HG03159 (cell line): ENCODE measurements around the gene OTOGL.
A peak's percentile ranks its signal among the peaks of the same experiment; 100 is the strongest.

Experiments
- ATAC-seq: cut with Tn5 transposase; IDR thresholded peaks from one replicate; pipeline ENCODE4 v1.9.1; 2021; ENCODE audit warnings: mild to moderate bottlenecking, moderate library complexity; ENCODE audit not compliant: unreplicated experiment

Gene OTOGL

GRCh38 chr12:80356097-80356496 is 256.8 kb downstream of the OTOGL start:
- no peak for ATAC-seq

GRCh38 chr12:80359703-80360102 is 260.4 kb downstream of the OTOGL start:
- no peak for ATAC-seq

GRCh38 chr12:80364056-80364455 is 264.7 kb downstream of the OTOGL start:
- no peak for ATAC-seq

- ATAC-seq, result no peak
These were observed 274.3 kb downstream of the OTOGL start for GRCh38 chr12:80373666-80374065.

- ATAC-seq, result no peak
These were observed 275.3 kb downstream of the OTOGL start for GRCh38 chr12:80374615-80375014.

- no peak for ATAC-seq
These were observed 277.9 kb downstream of the OTOGL start for GRCh38 chr12:80377140-80377794.

GRCh38 chr12:80381121-80381520 is 281.8 kb downstream of the OTOGL start:
- no peak for ATAC-seq

GRCh38 chr12:80382254-80382653 is 282.9 kb downstream of the OTOGL start:
- ATAC-seq, result no peak

GRCh38 chr12:80400571-80400991 is 301.2 kb downstream of the OTOGL start:
- no peak for ATAC-seq

GRCh38 chr12:80401191-80401590 is 301.9 kb downstream of the OTOGL start:
- no peak for ATAC-seq

- no peak for ATAC-seq
These were observed 305.3 kb downstream of the OTOGL start for GRCh38 chr12:80404629-80405028.

GRCh38 chr12:80406253-80406652 is 306.9 kb downstream of the OTOGL start:
- no peak for ATAC-seq

- ATAC-seq, result peak; percentile 42
These were observed 312.4 kb downstream of the OTOGL start for GRCh38 chr12:80411787-80412186.

- ATAC-seq, result peak; percentile 88
These were observed 313.1 kb downstream of the OTOGL start for GRCh38 chr12:80412343-80412953.

- no peak for ATAC-seq
These were observed 314.1 kb downstream of the OTOGL start for GRCh38 chr12:80413462-80413861.

GRCh38 chr12:80415466-80415865 is 316.1 kb downstream of the OTOGL start:
- ATAC-seq, result no peak

GRCh38 chr12:80419644-80420043 is 320.3 kb downstream of the OTOGL start:
- ATAC-seq, result no peak

GRCh38 chr12:80420075-80420474 is 320.7 kb downstream of the OTOGL start:
- ATAC-seq, result no peak

GRCh38 chr12:80422550-80422949 is 323.2 kb downstream of the OTOGL start:
- ATAC-seq, result no peak
